HL-60 (cell line): Measurements from ENCODE around the gene FRMD8.

Experiments used
- TF ChIP-seq, protein P1 (sequence below): IDR thresholded peaks from one replicate; pipeline ENCODE4 v1.5.1; 2011; ENCODE audit warnings: low read length, control low read depth, inconsistent platforms; ENCODE audit not compliant: insufficient read depth
- TF ChIP-seq, protein P2 (sequence below): IDR thresholded peaks from 2 replicates; pipeline ENCODE4 v1.6.1; 2012; ENCODE audit warnings: low read depth; ENCODE audit not compliant: insufficient replicate concordance

DNA sequence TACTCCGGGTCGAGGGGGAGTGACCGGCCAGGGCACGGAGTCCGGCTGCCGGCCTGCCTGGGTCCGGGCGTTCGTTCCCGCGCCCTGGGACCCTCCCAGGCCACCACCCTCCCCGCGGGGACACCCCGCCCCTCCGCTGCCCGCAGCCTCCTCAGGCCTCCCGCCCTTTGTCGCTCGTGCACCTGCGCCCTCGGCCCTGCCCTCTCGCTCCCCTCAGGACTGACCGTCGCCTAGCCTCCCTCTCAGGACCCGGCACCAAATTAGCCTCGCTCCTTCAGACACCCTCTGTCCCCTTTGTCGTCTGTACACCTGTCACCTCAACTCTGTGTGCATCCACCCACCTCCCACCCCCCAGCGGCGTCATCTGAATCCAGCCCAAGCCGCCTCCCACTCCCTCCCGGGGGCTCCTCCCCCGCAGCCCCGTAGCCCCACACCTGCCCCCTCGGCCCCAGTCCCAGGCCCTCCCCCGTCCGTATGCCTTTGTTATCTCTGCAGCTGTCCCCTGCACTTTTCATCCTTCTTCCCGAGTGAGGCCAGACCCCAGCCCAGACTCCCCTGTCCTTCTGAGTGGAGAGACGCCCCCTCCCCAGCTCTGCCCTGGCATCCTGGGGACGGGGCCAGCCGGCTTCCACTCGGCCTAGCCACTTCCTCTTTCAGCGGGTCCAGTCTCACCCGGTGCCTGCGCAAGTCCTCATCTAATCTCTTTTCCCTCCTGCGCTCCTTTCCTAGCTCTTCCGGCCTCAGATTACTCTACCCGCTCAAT lies 31.2 kb upstream of the FRMD8 start:
- TF ChIP-seq, protein P1, sequence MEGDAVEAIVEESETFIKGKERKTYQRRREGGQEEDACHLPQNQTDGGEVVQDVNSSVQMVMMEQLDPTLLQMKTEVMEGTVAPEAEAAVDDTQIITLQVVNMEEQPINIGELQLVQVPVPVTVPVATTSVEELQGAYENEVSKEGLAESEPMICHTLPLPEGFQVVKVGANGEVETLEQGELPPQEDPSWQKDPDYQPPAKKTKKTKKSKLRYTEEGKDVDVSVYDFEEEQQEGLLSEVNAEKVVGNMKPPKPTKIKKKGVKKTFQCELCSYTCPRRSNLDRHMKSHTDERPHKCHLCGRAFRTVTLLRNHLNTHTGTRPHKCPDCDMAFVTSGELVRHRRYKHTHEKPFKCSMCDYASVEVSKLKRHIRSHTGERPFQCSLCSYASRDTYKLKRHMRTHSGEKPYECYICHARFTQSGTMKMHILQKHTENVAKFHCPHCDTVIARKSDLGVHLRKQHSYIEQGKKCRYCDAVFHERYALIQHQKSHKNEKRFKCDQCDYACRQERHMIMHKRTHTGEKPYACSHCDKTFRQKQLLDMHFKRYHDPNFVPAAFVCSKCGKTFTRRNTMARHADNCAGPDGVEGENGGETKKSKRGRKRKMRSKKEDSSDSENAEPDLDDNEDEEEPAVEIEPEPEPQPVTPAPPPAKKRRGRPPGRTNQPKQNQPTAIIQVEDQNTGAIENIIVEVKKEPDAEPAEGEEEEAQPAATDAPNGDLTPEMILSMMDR: no peak
- TF ChIP-seq, protein P2, sequence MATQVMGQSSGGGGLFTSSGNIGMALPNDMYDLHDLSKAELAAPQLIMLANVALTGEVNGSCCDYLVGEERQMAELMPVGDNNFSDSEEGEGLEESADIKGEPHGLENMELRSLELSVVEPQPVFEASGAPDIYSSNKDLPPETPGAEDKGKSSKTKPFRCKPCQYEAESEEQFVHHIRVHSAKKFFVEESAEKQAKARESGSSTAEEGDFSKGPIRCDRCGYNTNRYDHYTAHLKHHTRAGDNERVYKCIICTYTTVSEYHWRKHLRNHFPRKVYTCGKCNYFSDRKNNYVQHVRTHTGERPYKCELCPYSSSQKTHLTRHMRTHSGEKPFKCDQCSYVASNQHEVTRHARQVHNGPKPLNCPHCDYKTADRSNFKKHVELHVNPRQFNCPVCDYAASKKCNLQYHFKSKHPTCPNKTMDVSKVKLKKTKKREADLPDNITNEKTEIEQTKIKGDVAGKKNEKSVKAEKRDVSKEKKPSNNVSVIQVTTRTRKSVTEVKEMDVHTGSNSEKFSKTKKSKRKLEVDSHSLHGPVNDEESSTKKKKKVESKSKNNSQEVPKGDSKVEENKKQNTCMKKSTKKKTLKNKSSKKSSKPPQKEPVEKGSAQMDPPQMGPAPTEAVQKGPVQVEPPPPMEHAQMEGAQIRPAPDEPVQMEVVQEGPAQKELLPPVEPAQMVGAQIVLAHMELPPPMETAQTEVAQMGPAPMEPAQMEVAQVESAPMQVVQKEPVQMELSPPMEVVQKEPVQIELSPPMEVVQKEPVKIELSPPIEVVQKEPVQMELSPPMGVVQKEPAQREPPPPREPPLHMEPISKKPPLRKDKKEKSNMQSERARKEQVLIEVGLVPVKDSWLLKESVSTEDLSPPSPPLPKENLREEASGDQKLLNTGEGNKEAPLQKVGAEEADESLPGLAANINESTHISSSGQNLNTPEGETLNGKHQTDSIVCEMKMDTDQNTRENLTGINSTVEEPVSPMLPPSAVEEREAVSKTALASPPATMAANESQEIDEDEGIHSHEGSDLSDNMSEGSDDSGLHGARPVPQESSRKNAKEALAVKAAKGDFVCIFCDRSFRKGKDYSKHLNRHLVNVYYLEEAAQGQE: no peak
